Loucy (cell line): ENCODE measurements around the gene CD96.

Experiments used
- H2AFZ ChIP-seq: fragments of 200-600 bp; sonication (generic); 2 replicates; pipeline ENCODE4 v1.6.0; 2016; ENCODE audit warnings: antibody characterized with exemption, mild to moderate bottlenecking, low read length, moderate library complexity
- H3F3A ChIP-seq: fragments of 200-600 bp; 2 replicates; pipeline ENCODE4 v1.6.0; 2016; ENCODE audit warnings: antibody characterized with exemption, low read depth, mild to moderate bottlenecking
- H3K27me3 ChIP-seq: fragments of 200-600 bp; sonication (generic); 2 replicates; pipeline ENCODE4 v1.6.1; 2014; ENCODE audit warnings: low read length, mild to moderate bottlenecking; ENCODE audit not compliant: insufficient read depth, poor library complexity, severe bottlenecking
- H3K36me3 ChIP-seq: fragments of 200-600 bp; sonication (generic); 2 replicates; pipeline ENCODE4 v1.6.1; 2016; ENCODE audit warnings: low read length; ENCODE audit not compliant: insufficient read depth
- H3K4me1 ChIP-seq: fragments of 200-600 bp; sonication (generic); 2 replicates; pipeline ENCODE4 v1.5.1; 2014; ENCODE audit warnings: low read length, mild to moderate bottlenecking; ENCODE audit not compliant: insufficient read depth, poor library complexity, severe bottlenecking
- H3K4me2 ChIP-seq: fragments of 200-600 bp; sonication (generic); 2 replicates; pipeline ENCODE4 v1.6.0; 2014; ENCODE audit warnings: antibody characterized with exemption, low read length, low read depth, mild to moderate bottlenecking; ENCODE audit not compliant: poor library complexity, severe bottlenecking
- H3K4me3 ChIP-seq: fragments of 200-600 bp; sonication (generic); 2 replicates; pipeline ENCODE4 v1.5.1; 2014; ENCODE audit warnings: low read length, mild to moderate bottlenecking, mixed read lengths; ENCODE audit not compliant: poor library complexity, severe bottlenecking
- H3K79me2 ChIP-seq: fragments of 200-600 bp; sonication (generic); 2 replicates; pipeline ENCODE4 v1.6.1; 2014; ENCODE audit warnings: low read length; ENCODE audit not compliant: insufficient read depth
- H3K9ac ChIP-seq: fragments of 200-600 bp; sonication (generic); 2 replicates; pipeline ENCODE4 v1.6.0; 2014; ENCODE audit warnings: mild to moderate bottlenecking, low read depth, low read length, moderate library complexity; ENCODE audit not compliant: poor library complexity, severe bottlenecking
- H3K9me2 ChIP-seq: fragments of 200-600 bp; sonication (generic); replicated peaks from 2 replicates; pipeline ENCODE4 v1.6.1; 2016; ENCODE audit warnings: low read depth, low read length, mixed read lengths
- H3K9me3 ChIP-seq: fragments of 200-600 bp; sonication (generic); 2 replicates; pipeline ENCODE4 v1.6.1; 2014; ENCODE audit warnings: mild to moderate bottlenecking, antibody characterized with exemption, low read length, low read depth; ENCODE audit not compliant: insufficient read depth
- H4K20me1 ChIP-seq: fragments of 200-600 bp; sonication (generic); 2 replicates; pipeline ENCODE4 v1.6.0; 2014; ENCODE audit warnings: antibody characterized with exemption, low read length, mild to moderate bottlenecking; ENCODE audit not compliant: insufficient read depth, poor library complexity, severe bottlenecking
- EZH2phosphoT487 ChIP-seq: fragments of 200-600 bp; IDR thresholded peaks from 2 replicates; pipeline ENCODE4 v1.6.1; 2018; ENCODE audit warnings: antibody characterized with exemption, mild to moderate bottlenecking, moderate library complexity, borderline replicate concordance
- TF ChIP-seq, protein P1 (sequence below): fragments of 200-600 bp; sonication (generic); conservative IDR thresholded peaks from 2 replicates; pipeline ENCODE4 v1.5.1; 2014; ENCODE audit warnings: mild to moderate bottlenecking, antibody characterized with exemption, low read length

Gene CD96

GRCh38 chr3:111598552-111598951 is 56.6 kb downstream of the CD96 start:
- Histone ChIP-seq H3K9ac (no peak overlapping the region), H3K79me2 (no peaks in the 10 kb centered on the region), H4K20me1 (no peaks in the 10 kb centered on the region), H3K9me2 (no peaks in the 10 kb centered on the region), H3K27me3 (no peaks in the 10 kb centered on the region), H3K4me2 (no peak overlapping the region), H3K4me1 (peaks cover 5% of the 10 kb centered on the region), H3K4me3 (no peak overlapping the region), H3F3A (no peaks in the 10 kb centered on the region), H3K9me3 (no peaks in the 10 kb centered on the region), H2AFZ (no peak overlapping the region), H3K36me3 (peaks cover 24% of the 10 kb centered on the region; the same call in 1 of the 2 replicates)
- no peak for TF ChIP-seq EZH2phosphoT487
- TF ChIP-seq, protein P1, sequence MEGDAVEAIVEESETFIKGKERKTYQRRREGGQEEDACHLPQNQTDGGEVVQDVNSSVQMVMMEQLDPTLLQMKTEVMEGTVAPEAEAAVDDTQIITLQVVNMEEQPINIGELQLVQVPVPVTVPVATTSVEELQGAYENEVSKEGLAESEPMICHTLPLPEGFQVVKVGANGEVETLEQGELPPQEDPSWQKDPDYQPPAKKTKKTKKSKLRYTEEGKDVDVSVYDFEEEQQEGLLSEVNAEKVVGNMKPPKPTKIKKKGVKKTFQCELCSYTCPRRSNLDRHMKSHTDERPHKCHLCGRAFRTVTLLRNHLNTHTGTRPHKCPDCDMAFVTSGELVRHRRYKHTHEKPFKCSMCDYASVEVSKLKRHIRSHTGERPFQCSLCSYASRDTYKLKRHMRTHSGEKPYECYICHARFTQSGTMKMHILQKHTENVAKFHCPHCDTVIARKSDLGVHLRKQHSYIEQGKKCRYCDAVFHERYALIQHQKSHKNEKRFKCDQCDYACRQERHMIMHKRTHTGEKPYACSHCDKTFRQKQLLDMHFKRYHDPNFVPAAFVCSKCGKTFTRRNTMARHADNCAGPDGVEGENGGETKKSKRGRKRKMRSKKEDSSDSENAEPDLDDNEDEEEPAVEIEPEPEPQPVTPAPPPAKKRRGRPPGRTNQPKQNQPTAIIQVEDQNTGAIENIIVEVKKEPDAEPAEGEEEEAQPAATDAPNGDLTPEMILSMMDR = no peak

GRCh38 chr3:111601810-111602209 is 59.8 kb downstream of the CD96 start:
- H3K79me2 ChIP-seq = no peaks in the 10 kb centered on the region
- H3K27me3 ChIP-seq = no peaks in the 10 kb centered on the region
- H3K9me2 ChIP-seq = no peaks in the 10 kb centered on the region
- H3F3A ChIP-seq = no peaks in the 10 kb centered on the region
- TF ChIP-seq EZH2phosphoT487 = no peak
- TF ChIP-seq, protein P1 = no peak
- no peaks in the 10 kb centered on the region for H4K20me1 ChIP-seq
- H3K4me2 ChIP-seq = no peak overlapping the region
- H3K36me3 ChIP-seq = peaks cover 30% of the 10 kb centered on the region; the same call in 1 of the 2 replicates
- H3K9me3 ChIP-seq = no peaks in the 10 kb centered on the region
- no peak overlapping the region for H3K4me3 ChIP-seq
- no peak overlapping the region for H3K9ac ChIP-seq
- H3K4me1 ChIP-seq = peaks cover 9% of the 10 kb centered on the region
- no peak overlapping the region for H2AFZ ChIP-seq

DNA sequence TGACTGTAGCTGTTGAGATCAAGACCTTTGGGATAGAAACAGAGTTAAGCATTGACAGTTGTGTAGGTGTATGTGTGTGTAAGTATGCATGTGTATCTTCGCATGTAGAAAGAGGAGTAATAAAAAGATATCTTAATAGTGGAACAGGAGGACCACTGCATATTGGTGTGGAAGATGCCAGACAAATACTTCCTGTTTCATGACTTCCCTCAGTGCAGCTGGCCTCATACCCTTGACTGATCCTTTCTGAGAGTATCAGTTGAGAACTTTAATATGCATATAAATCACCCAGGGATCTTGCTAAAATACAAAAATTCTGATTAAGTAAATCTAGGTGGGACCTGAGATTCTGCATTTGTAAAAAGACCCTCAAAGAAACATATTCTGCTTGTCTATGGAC is 61.7 kb downstream of the CD96 start:
- Histone ChIP-seq H3K36me3 (peaks cover 35% of the 10 kb centered on the region; the same call in 1 of the 2 replicates), H2AFZ (no peak overlapping the region), H4K20me1 (no peaks in the 10 kb centered on the region), H3K27me3 (no peaks in the 10 kb centered on the region), H3K9me2 (no peaks in the 10 kb centered on the region), H3K9me3 (no peaks in the 10 kb centered on the region), H3K4me3 (no peak overlapping the region), H3K4me2 (no peak overlapping the region), H3K79me2 (no peaks in the 10 kb centered on the region), H3F3A (no peaks in the 10 kb centered on the region), H3K9ac (no peak overlapping the region), H3K4me1 (peaks cover 9% of the 10 kb centered on the region)
- TF ChIP-seq, protein P1 = no peak
- no peak for TF ChIP-seq EZH2phosphoT487
